HepG2 (cell line): ENCODE results near the gene SH2D7. TPM values are rescaled to one million over a fixed set of nuclear protein-coding genes. Genes with fewer than 3 reads are reported as not detected.
A peak's percentile ranks its signal among the peaks of the same experiment; 100 is the strongest.

ENCODE experiments used
- CREB1 ChIP-seq, 2 experiments: fragments of 450-650 bp in 1 of 2; IDR thresholded peaks; 2 replicates each; pipeline ENCODE4 v1.6.1; 2016 to 2017; ENCODE audit warnings: control low read depth in 1 of 2, mild to moderate bottlenecking in 1 of 2, missing compliant biosample characterization in 1 of 2, missing genetic modification characterization in 1 of 2
- GABPA ChIP-seq, 2 experiments: IDR thresholded peaks; 2 replicates each; pipeline ENCODE4 v1.6.1; 2011 to 2016; ENCODE audit warnings: low read depth in 2 of 2, low read length in 1 of 2, missing biosample characterization in 1 of 2, missing genetic modification characterization in 1 of 2
- HNRNPK ChIP-seq: fragments of 200-400 bp; formaldehyde crosslinking; IDR thresholded peaks from 2 replicates; pipeline ENCODE4 v1.6.1; 2018; ENCODE audit warnings: low read length, low read depth, moderate library complexity, mild to moderate bottlenecking; ENCODE audit not compliant: poor library complexity, severe bottlenecking
- HOXA7 ChIP-seq: sonication (generic); formaldehyde crosslinking; IDR thresholded peaks from 2 replicates; pipeline ENCODE4 v1.8.1; 2022; ENCODE audit warnings: mild to moderate bottlenecking, missing genetic modification reagents, moderate library complexity
- MEIS1 ChIP-seq: sonication (generic); formaldehyde crosslinking; IDR thresholded peaks from 2 replicates; pipeline ENCODE4 v1.9.0; 2021; ENCODE audit warnings: mild to moderate bottlenecking, missing genetic modification reagents, moderate library complexity, borderline replicate concordance
- MYC ChIP-seq: sonication (generic); formaldehyde crosslinking; IDR thresholded peaks from 2 replicates; pipeline ENCODE4 v1.9.0; 2021; ENCODE audit warnings: missing genetic modification reagents, borderline replicate concordance
- MYNN ChIP-seq: sonication (generic); formaldehyde crosslinking; IDR thresholded peaks from 2 replicates; pipeline ENCODE4 v1.4.0; 2020; ENCODE audit warnings: mild to moderate bottlenecking, low read depth, missing genetic modification reagents
- NFIB ChIP-seq: sonication (generic); formaldehyde crosslinking; IDR thresholded peaks from 2 replicates; pipeline ENCODE4 v1.9.0; 2021; ENCODE audit warnings: missing genetic modification reagents, mild to moderate bottlenecking, borderline replicate concordance
- NONO ChIP-seq, 2 experiments: fragments of 450-650 bp in 1 of 2; sonication (generic) in 1 of 2; formaldehyde crosslinking in 1 of 2; IDR thresholded peaks in 1 of 2; conservative IDR thresholded peaks in 1 of 2; 2 replicates each; pipeline versions ENCODE4 v1.6.1 to v1.8.0; 2017 to 2022; ENCODE audit warnings: mild to moderate bottlenecking in 1 of 2, missing genetic modification reagents in 1 of 2, moderate library complexity in 1 of 2
- NR2C2 ChIP-seq: sonication (generic); formaldehyde crosslinking; IDR thresholded peaks from 2 replicates; pipeline ENCODE4 v1.4.0; 2020; ENCODE audit warnings: missing genetic modification reagents, mild to moderate bottlenecking, moderate library complexity, borderline replicate concordance
- POLR2AphosphoS2 ChIP-seq: IDR thresholded peaks from 2 replicates; pipeline ENCODE4 v1.6.1; 2011; ENCODE audit warnings: low read depth, low read length, improper control_type of control experiment
- PRPF4 ChIP-seq: fragments of 200-400 bp; formaldehyde crosslinking; IDR thresholded peaks from 2 replicates; pipeline ENCODE4 v1.6.1; 2016; ENCODE audit warnings: low read length, low read depth; ENCODE audit not compliant: poor library complexity, severe bottlenecking
- SAP130 ChIP-seq: IDR thresholded peaks from 2 replicates; pipeline ENCODE4 v1.6.1; 2016; ENCODE audit warnings: low read depth
- SATB2 ChIP-seq: sonication (generic); formaldehyde crosslinking; IDR thresholded peaks from 2 replicates; pipeline ENCODE4 v1.5.0; 2020; ENCODE audit warnings: missing genetic modification reagents
- SRSF1 ChIP-seq: fragments of 200-400 bp; formaldehyde crosslinking; optimal IDR thresholded peaks from 2 replicates; pipeline ENCODE3; 2017; ENCODE audit warnings: mild to moderate bottlenecking, low read depth, low read length, moderate library complexity
- TMF1 ChIP-seq: sonication (generic); formaldehyde crosslinking; IDR thresholded peaks from 2 replicates; pipeline ENCODE4 v1.8.1; 2022; ENCODE audit warnings: low read depth, missing genetic modification reagents
- ZNF20 ChIP-seq: sonication (generic); formaldehyde crosslinking; IDR thresholded peaks from 2 replicates; pipeline ENCODE4 v1.4.0; 2020; ENCODE audit warnings: mild to moderate bottlenecking, moderate library complexity, missing genetic modification reagents
- ZNF30 ChIP-seq: sonication (generic); formaldehyde crosslinking; IDR thresholded peaks from 2 replicates; pipeline ENCODE4 v1.5.0; 2020; ENCODE audit warnings: mild to moderate bottlenecking, missing genetic modification reagents
- ZNF737 ChIP-seq: sonication (generic); formaldehyde crosslinking; IDR thresholded peaks from 2 replicates; pipeline ENCODE4 v1.5.0; 2020; ENCODE audit warnings: missing genetic modification reagents, mild to moderate bottlenecking, borderline replicate concordance
- ZNF83 ChIP-seq: sonication (generic); formaldehyde crosslinking; IDR thresholded peaks from 2 replicates; pipeline ENCODE4 v1.4.0; 2020; ENCODE audit warnings: missing genetic modification reagents, mild to moderate bottlenecking, borderline replicate concordance
- ZNF839 ChIP-seq: sonication (generic); formaldehyde crosslinking; IDR thresholded peaks from 2 replicates; pipeline ENCODE4 v1.4.0; 2020; ENCODE audit warnings: missing genetic modification reagents, mild to moderate bottlenecking, borderline replicate concordance
- polyA plus RNA-seq, 8 experiments: library from polyadenylated mRNA; depleted of rRNA in 3 of 8; stranded (reverse) in 7 of 8; unstranded in 1 of 8; fragments of >200 nt; fragmentation: Illumina TruSeq in 4 of 8; extraction: Trizol in 4 of 8; gene quantifications; 2 replicates each; pipeline versions ENCODE4 v1.2.1 to v1.2.3, GENCODE V29; 2011 to 2016; ENCODE audit warnings: low read depth in 4 of 8, missing spikeins in 1 of 8, mixed read lengths in 1 of 8; ENCODE audit not compliant: insufficient read depth in 1 of 8
- total RNA-seq, 5 experiments: library from RNA; depleted of rRNA; stranded (reverse); fragments of >200 nt; fragmentation: Illumina TruSeq; extraction: Trizol; gene quantifications; 2 replicates each; pipeline ENCODE4 v1.2.3, GENCODE V29; 2016; ENCODE audit warnings: low read depth in 1 of 5
- TF ChIP-seq, protein P1 (sequence below): sonication (generic); formaldehyde crosslinking; IDR thresholded peaks from 2 replicates; pipeline ENCODE4 v1.5.0; 2020; ENCODE audit warnings: mild to moderate bottlenecking, low read depth, missing genetic modification reagents, borderline replicate concordance
- TF ChIP-seq, protein P2 (sequence below): sonication (generic); formaldehyde crosslinking; IDR thresholded peaks from 2 replicates; pipeline ENCODE4 v1.9.0; 2021; ENCODE audit warnings: missing genetic modification reagents, borderline replicate concordance
- TF ChIP-seq, protein P3 (sequence below): sonication (generic); formaldehyde crosslinking; IDR thresholded peaks from 2 replicates; pipeline ENCODE4 v1.5.0; 2020; ENCODE audit warnings: missing genetic modification reagents, mild to moderate bottlenecking, borderline replicate concordance
- TF ChIP-seq, protein P4 (sequence below): sonication (generic); formaldehyde crosslinking; IDR thresholded peaks from 2 replicates; pipeline ENCODE4 v1.5.0; 2020; ENCODE audit warnings: missing genetic modification reagents

SH2D7 gene
- total and polyA plus RNA-seq, 2 of the 13 experiments (the other 11 are each of a cell fraction or from before 2014, with no cell fraction given) = not detected

DNA sequence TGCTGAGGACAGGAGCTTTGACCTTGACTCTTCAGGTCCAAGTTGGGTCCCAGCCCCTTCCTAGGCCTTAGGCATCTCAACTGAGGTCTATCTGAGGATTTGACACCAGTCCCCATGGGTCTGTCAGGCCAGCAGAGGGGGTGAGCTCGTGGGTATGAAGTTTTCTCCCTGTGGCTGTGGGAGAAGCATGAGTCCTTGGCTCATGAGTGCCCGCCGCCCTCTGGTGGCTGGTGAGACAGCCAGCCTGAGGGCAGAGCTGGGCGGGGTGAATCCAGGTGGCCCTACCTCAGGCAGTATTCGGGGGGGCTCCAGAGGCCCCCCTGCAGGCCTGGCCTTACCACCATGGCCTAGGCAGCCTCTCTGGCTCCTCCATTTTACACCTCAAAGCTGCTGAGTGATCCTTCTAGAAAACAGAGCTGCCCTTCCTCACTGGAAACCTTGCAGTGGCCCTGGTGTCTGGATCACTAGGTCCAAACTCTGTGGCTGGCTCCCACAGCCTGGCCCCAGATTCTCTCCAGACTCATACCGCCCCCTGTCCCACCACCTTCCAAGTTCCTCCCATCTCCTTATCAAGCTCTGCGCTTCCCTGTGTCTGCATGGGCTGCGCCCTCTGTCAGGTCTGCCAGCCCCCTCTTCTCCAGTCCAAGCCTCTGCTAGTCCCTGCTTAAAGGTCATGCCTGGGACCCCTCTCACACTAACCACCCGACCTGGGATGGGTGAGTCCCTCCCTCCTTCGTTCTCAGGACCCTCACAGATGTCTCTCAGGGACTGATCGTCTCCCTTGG, 16.1 kb downstream of the SH2D7 start (continued):
- TF ChIP-seq NFIB (CRISPR knock-in tag) (no peak), HOXA7 (CRISPR knock-in tag) (no peak), POLR2AphosphoS2 (no peak), MEIS1 (CRISPR knock-in tag) (0 out of 2 replicates have a peak, but pooled peaks have one; percentile 47), ZNF83 (no peak), ZNF839 (no peak), SATB2 (no peak), MYNN (CRISPR knock-in tag) (no peak), NONO (IDR thresholded peaks at IDR 0.05) (no peak), NONO (CRISPR knock-in tag; conservative IDR thresholded peaks at IDR 0.05) (no peak), PRPF4 (no peak), SAP130 (CRISPR knock-in tag) (no peak), HNRNPK (no peak), SRSF1 (no peak), MYC (CRISPR knock-in tag) (no peak; the same call in 1 of the 2 replicates), ZNF20 (CRISPR knock-in tag) (no peak), GABPA (IDR thresholded peaks at IDR 0.05; ENCODE audit: low read depth, low read length) (no peak), GABPA (CRISPR knock-in tag; IDR thresholded peaks at IDR 0.05; ENCODE audit: low read depth) (no peak), CREB1 (IDR thresholded peaks at IDR 0.05) (no peak), CREB1 (CRISPR knock-in tag; IDR thresholded peaks at IDR 0.05) (no peak), ZNF30 (CRISPR knock-in tag) (no peak), ZNF737 (CRISPR knock-in tag) (no peak), TMF1 (CRISPR knock-in tag) (no peak), NR2C2 (CRISPR knock-in tag) (no peak)
- TF ChIP-seq, protein P1, sequence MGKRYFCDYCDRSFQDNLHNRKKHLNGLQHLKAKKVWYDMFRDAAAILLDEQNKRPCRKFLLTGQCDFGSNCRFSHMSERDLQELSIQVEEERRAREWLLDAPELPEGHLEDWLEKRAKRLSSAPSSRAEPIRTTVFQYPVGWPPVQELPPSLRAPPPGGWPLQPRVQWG = no peak
- TF ChIP-seq, protein P2, sequence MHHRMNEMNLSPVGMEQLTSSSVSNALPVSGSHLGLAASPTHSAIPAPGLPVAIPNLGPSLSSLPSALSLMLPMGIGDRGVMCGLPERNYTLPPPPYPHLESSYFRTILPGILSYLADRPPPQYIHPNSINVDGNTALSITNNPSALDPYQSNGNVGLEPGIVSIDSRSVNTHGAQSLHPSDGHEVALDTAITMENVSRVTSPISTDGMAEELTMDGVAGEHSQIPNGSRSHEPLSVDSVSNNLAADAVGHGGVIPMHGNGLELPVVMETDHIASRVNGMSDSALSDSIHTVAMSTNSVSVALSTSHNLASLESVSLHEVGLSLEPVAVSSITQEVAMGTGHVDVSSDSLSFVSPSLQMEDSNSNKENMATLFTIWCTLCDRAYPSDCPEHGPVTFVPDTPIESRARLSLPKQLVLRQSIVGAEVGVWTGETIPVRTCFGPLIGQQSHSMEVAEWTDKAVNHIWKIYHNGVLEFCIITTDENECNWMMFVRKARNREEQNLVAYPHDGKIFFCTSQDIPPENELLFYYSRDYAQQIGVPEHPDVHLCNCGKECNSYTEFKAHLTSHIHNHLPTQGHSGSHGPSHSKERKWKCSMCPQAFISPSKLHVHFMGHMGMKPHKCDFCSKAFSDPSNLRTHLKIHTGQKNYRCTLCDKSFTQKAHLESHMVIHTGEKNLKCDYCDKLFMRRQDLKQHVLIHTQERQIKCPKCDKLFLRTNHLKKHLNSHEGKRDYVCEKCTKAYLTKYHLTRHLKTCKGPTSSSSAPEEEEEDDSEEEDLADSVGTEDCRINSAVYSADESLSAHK = no peak
- TF ChIP-seq, protein P3, sequence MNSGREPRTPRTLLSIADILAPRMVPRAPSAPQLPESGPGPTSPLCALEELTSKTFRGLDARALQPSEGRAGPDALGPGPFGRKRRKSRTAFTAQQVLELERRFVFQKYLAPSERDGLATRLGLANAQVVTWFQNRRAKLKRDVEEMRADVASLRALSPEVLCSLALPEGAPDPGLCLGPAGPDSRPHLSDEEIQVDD (CRISPR knock-in tag) = no peak
- TF ChIP-seq, protein P4, sequence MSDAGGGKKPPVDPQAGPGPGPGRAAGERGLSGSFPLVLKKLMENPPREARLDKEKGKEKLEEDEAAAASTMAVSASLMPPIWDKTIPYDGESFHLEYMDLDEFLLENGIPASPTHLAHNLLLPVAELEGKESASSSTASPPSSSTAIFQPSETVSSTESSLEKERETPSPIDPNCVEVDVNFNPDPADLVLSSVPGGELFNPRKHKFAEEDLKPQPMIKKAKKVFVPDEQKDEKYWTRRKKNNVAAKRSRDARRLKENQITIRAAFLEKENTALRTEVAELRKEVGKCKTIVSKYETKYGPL (CRISPR knock-in tag) = no peak
